ENCODE data around the gene SERPINB2.

SERPINB2 gene, protein sequence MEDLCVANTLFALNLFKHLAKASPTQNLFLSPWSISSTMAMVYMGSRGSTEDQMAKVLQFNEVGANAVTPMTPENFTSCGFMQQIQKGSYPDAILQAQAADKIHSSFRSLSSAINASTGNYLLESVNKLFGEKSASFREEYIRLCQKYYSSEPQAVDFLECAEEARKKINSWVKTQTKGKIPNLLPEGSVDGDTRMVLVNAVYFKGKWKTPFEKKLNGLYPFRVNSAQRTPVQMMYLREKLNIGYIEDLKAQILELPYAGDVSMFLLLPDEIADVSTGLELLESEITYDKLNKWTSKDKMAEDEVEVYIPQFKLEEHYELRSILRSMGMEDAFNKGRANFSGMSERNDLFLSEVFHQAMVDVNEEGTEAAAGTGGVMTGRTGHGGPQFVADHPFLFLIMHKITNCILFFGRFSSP

DNA sequence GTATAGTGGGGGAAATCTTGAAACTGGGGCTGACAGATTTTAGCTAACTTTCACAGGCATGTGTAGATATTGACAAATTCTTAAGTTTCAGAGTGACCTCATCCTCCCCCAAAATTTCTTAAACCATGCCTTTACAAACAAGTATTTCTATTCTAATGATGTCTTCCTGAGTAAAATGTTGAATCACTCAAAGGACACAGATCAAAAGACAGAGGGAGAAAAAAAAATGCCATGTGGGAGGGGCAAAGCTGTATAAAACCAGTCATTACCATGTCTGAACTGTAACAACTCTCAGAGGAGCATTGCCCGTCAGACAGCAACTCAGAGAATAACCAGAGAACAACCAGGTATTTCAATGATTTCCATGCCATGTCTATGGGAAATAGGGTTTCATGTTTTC is at the start of gene SERPINB2:
Gene SERPINB2, plus strand, starts transcription at position 282 of the 400 bp plus-strand sequence. CDS start 3,740 bp downstream, outside the sequence.
- TF ChIP-seq, protein P1, sequence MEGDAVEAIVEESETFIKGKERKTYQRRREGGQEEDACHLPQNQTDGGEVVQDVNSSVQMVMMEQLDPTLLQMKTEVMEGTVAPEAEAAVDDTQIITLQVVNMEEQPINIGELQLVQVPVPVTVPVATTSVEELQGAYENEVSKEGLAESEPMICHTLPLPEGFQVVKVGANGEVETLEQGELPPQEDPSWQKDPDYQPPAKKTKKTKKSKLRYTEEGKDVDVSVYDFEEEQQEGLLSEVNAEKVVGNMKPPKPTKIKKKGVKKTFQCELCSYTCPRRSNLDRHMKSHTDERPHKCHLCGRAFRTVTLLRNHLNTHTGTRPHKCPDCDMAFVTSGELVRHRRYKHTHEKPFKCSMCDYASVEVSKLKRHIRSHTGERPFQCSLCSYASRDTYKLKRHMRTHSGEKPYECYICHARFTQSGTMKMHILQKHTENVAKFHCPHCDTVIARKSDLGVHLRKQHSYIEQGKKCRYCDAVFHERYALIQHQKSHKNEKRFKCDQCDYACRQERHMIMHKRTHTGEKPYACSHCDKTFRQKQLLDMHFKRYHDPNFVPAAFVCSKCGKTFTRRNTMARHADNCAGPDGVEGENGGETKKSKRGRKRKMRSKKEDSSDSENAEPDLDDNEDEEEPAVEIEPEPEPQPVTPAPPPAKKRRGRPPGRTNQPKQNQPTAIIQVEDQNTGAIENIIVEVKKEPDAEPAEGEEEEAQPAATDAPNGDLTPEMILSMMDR (IDR thresholded peaks at IDR 0.05; ENCODE audit: low read depth, low read length): no peak
- DNase-seq (ENCODE audit: low read depth, low spot score): peak; percentile 6
- in situ Hi-C loops (cut with HindIII; ENCODE audit: low sequenced_read_pairs): no loop called here
- no peak within 1 kb of the TSS for H3K4me3 ChIP-seq (ENCODE audit: low read depth, low read length)

DNA sequence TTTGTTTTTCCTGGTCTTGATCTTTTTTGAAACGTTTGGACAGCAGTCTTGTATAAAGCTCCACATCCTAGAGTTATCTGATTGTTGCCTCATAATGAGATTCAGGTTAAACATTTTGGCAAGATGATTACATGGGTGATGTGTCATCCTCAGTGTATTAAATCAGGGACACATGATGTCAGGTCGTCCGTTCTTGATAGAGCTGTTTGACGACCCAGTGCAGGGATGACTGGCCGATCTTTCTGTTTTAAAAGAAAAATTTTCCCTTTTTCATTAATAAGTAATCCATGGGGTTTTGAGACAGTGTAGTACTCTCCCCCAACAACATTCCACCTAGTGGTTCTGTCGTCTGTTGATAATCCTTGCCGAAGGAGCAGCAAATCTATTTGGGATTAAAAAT is 44.5 kb upstream of the SERPINB2 start:
- DNase-seq (ENCODE audit: low read depth, low spot score): no peak
- in situ Hi-C loops (cut with HindIII; ENCODE audit: low sequenced_read_pairs): no loop called here
- TF ChIP-seq, protein P1 (IDR thresholded peaks at IDR 0.05; ENCODE audit: low read depth, low read length): no peak
- no peak overlapping the region for H3K4me3 ChIP-seq (ENCODE audit: low read depth, low read length)

DNA sequence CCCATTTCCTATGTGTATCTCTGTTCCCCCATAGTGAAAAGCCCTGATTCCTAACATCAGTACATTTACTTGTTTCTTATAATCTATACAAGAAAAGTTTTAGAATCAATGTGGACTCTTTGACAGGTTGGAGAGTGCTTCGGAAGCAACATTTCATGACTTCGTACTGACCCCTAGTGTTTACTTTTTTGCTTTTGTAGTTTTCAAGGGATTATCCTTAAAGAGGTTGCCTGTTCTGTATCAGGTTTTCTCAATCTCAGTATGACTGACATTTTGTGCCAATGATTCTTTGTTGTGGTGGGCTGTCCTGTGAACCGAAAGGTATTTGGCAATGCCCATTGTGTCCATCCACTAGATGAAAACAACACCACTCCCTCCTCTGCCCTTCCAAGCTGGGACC is 43.3 kb upstream of the SERPINB2 start:
- TF ChIP-seq, protein P1 (IDR thresholded peaks at IDR 0.05; ENCODE audit: low read depth, low read length): peak; percentile 50
- no peak overlapping the region for H3K4me3 ChIP-seq (ENCODE audit: low read depth, low read length)
- peak; percentile 64 for DNase-seq (ENCODE audit: low read depth, low spot score)
- in situ Hi-C loops (cut with HindIII; ENCODE audit: low sequenced_read_pairs): no loop called here

DNA sequence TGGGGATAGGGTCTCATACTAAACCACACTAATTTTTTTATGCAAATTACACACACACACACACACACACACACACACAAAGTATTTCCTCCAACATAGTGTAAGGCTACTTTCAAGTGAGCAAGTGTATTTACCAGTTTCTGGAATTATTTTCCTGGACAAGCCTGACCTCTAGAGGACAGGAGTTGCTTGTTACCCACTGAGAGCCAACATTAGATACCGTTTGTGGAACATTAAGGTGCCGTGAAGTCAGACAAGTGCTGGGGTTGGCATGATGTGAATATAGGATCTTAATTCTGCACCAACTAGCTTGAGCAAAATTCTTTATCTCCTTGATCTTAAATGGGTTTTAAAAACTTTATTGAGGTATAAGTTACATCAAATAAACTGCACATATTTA is 39.3 kb upstream of the SERPINB2 start:
- in situ Hi-C loops (cut with HindIII; ENCODE audit: low sequenced_read_pairs): no loop called here

DNA sequence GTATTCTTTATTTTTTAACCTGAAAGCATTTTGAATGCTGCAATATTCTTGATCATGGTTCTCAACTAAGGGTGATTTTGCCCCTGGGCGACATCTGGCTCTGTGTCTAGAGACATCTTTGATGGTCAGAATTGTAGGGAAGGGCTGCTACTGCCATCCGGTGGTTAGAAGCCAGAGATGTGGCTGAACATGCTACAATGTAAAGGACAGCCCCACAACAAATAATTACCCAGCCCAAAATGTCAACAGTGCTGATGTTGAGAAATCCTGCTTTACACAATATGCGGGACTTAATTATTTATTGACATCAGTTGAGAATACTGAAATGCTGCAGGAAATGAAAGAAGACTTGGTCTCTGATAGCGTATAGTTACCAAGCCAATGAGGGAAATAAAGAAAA is 37.5 kb upstream of the SERPINB2 start:
- no peak for DNase-seq (ENCODE audit: low read depth, low spot score)
- TF ChIP-seq, protein P1 (IDR thresholded peaks at IDR 0.05; ENCODE audit: low read depth, low read length): peak; percentile 65
- H3K4me3 ChIP-seq (ENCODE audit: low read depth, low read length): no peak overlapping the region
- in situ Hi-C loops (cut with HindIII; ENCODE audit: low sequenced_read_pairs): no loop called here

More for the DNA sequence above, 39.3 kb upstream of the SERPINB2 start:
- TF ChIP-seq, protein P1 (IDR thresholded peaks at IDR 0.05; ENCODE audit: low read depth, low read length): peak; percentile 67
- DNase-seq (ENCODE audit: low read depth, low spot score): peak; percentile 72
- no peak overlapping the region for H3K4me3 ChIP-seq (ENCODE audit: low read depth, low read length)

DNA sequence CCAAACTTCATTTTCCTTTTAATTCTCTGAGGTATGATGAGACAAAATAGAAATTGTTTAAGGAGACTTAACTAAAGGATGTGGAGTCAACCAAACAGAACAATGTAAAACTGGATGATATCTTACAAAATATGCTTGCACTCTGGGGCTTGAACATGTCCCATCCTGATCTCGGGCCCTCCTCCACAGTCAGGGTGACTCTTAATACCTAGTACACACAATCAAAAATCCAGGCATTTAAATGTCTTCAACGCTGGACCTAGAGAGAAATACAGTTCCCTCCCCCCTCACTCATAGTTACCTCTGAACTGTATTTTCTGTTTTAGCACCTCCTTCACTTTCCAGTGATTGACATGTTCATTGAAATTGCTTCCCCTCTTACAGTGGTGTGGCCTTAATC is 36.9 kb upstream of the SERPINB2 start:
- no peak for DNase-seq (ENCODE audit: low read depth, low spot score)
- TF ChIP-seq, protein P1 (IDR thresholded peaks at IDR 0.05; ENCODE audit: low read depth, low read length): no peak
- in situ Hi-C loops (cut with HindIII; ENCODE audit: low sequenced_read_pairs): no loop called here
- no peak overlapping the region for H3K4me3 ChIP-seq (ENCODE audit: low read depth, low read length)

Measured in astrocyte of the spinal cord (primary cell).